Small intestine (tissue), 7 donors: ENCODE data around the gene GNB1. TPM values are rescaled to one million over a fixed set of nuclear protein-coding genes. Genes with fewer than 3 reads are reported as not detected.
"Not testable (repeated sequence)": the region's sequence is repeated elsewhere in the genome, so short reads cannot be mapped to it uniquely, and the experiment has no call there.

Source experiments
- DNase-seq, 2 donors: peaks; one replicate each; pipeline versions ENCODE4 v3.0.0 to v3.0.0-alpha.2; 2013
- FAIRE-seq: peaks from 2 replicates; lab custom pipeline; 2012; peaks lifted over from hg19 to GRCh38; lab: Jason Lieb, UNC
- H3K27ac ChIP-seq, 3 donors: one replicate each; pipeline ENCODE4 v1.5.1; 2013; ENCODE audit warnings: low read length in 2 of 3, mild to moderate bottlenecking in 2 of 3, control low read depth in 1 of 3, inconsistent platforms in 1 of 3, low read depth in 1 of 3, moderate library complexity in 1 of 3
- H3K27me3 ChIP-seq, 3 donors: one replicate each; pipeline ENCODE4 v1.6.1; 2013; ENCODE audit warnings: low read length in 3 of 3, inconsistent platforms in 1 of 3; ENCODE audit not compliant: control insufficient read depth in 3 of 3, insufficient read depth in 3 of 3
- H3K36me3 ChIP-seq, 3 donors: one replicate each; pipeline ENCODE4 v1.6.1; 2013; ENCODE audit warnings: low read length in 3 of 3, inconsistent platforms in 1 of 3, low read depth in 1 of 3, mild to moderate bottlenecking in 1 of 3, moderate library complexity in 1 of 3; ENCODE audit not compliant: control insufficient read depth in 3 of 3, insufficient read depth in 2 of 3
- H3K4me1 ChIP-seq, 3 donors: one replicate each; pipeline ENCODE4 v1.6.1; 2013; ENCODE audit warnings: low read length in 2 of 3, inconsistent platforms in 1 of 3, low read depth in 1 of 3, mild to moderate bottlenecking in 1 of 3, moderate library complexity in 1 of 3; ENCODE audit not compliant: control insufficient read depth in 3 of 3, insufficient read depth in 2 of 3
- H3K4me3 ChIP-seq, 3 donors: one replicate each; pipeline ENCODE4 v1.5.1; 2013; ENCODE audit warnings: low read length in 3 of 3, control low read depth in 1 of 3, inconsistent platforms in 1 of 3, low read depth in 1 of 3, mild to moderate bottlenecking in 1 of 3, moderate library complexity in 1 of 3
- H3K9me3 ChIP-seq, 2 donors: one replicate each; pipeline ENCODE4 v1.6.1; 2013; ENCODE audit warnings: low read depth in 1 of 2, low read length in 1 of 2; ENCODE audit not compliant: control insufficient read depth in 2 of 2, insufficient read depth in 1 of 2
- WGBS, 3 donors: extraction: QIAGEN DNeasy Blood & Tissue Kit; methylation state at CpG; one replicate each; pipeline ENCODE4 v1.1.7; 2013; 5-methylcytosine and 5-hydroxymethylcytosine counted together
- polyA plus RNA-seq, 4 donors: library from polyadenylated mRNA; stranded (reverse) in 3 of 4; unstranded in 1 of 4; fragments of 200-250 nt in 3 of 4; fragments of 120-200 nt in 1 of 4; gene quantifications; one replicate each; pipeline versions ENCODE4 v1.2.1 to v1.2.3, GENCODE V29; 2013
- donor health status: healthy with polysubstance abuse.
- donor health status: control.
- donor health status: control.
- donor health status: Bipolar disorder and iron deficiency.
- donor health status: healthy.

GNB1 gene
- polyA plus RNA-seq, 4 donors = 169 to 214 (median 192) TPM

DNA sequence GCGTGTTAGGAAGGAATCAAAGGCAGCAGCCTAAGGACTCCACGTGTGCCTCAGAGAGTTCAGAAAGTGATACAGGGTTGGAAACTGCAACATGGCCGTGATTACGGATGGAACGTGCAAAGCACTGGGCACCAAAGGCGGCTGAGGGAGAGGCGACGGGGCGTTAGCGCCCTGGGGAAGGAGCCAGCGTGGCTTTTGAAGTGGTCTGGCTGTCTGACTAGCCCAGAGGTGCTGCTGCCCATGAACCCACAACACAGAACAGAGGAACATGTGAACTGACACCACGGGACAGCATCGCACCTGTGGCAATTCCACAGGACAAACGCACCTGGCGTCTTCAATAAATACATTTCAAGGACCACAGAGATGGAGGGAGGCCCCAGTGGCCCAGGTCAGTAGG, 46.2 kb upstream of the GNB1 start:
- WGBS, 3 donors = 59 to 74% (median 63%) methylated on average over 15 of the region's 15 CpGs
- Histone ChIP-seq H3K27ac (no peak overlapping the region), H3K27me3 (peaks cover 0 to 2% (median 0%) of the 10 kb centered on the region in 3 donors), H3K4me1 (peaks cover 0 to 3% (median 0%) of the 10 kb centered on the region in 3 donors), H3K36me3 (no peaks in the 10 kb centered on the region), H3K4me3 (no peak overlapping the region), H3K9me3 (peaks cover 0 to 8% of the 10 kb centered on the region in 2 donors)
- FAIRE-seq = no peak
- DNase-seq = no peak

DNA sequence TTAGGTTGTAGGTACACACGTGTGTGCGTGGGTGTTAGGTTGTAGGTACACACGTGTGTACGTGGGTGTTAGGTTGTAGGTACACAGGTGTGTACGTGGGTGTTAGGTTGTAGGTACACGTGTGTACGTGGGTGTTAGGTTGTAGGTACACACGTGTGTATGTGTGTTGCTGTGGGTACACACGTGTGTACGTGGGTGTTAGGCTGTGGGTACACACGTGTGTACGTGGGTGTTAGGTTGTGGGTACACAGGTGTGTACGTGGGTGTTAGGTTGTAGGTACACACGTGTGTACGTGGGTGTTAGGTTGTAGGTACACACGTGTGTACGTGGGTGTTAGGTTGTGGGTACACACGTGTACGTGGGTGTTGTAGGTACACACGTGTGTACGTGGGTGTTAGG, 44.0 kb upstream of the GNB1 start:
- H3K27me3 ChIP-seq, FAIRE-seq, H3K27ac ChIP-seq, DNase-seq, H3K36me3 ChIP-seq, H3K4me3 ChIP-seq, H3K4me1 ChIP-seq, H3K9me3 ChIP-seq: not testable (repeated sequence)
- WGBS, 3 donors = 80 to 93% (median 81%) methylated on average over 4 to 19 of the region's 21 CpGs

DNA sequence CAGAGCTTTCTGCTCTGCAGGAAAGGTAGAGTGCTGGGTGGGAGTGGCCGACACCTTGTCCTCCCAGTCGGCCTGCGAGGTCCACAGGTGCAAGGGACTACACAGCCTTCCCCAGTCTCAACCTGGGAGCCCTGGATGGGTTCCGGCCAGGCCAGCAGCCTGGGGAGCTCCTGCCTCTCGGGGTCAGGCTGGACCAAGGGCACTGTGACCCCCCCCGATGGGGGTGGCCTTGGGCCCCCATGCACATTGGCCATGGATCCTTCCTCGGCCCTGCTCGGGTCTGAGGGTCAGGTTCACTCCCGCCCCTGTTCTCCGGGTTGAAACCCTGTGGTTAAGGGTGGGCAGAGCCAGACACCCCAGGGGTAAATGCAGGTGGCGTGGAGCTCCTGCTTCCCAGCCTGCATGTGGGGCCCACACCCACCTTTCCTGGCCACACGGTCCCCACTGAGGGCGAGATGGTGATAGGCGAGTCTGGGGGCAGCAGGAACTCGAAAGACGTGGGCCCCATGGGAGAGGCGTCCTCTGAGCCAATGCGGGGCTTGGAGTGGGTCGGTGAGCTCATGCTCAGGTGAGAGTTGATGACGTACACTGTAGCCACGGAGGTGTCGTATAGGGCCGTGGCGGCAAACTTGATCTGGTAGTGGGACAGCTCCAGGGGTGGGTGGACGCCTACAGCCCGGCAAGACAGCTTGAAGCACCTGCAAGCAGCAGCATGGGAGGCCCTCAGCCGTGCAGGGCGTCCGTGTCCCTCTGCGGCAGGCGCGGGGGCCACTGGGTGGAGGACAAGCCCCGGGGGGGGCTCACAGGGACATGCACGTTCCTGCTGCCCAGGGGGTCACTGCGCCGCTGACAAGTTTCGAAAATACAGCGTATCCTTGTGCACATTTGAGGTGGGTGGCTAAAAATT, 39.0 kb upstream of the GNB1 start:
- 83 to 86% (median 85%) methylated on average over 37 to 38 of the region's 38 CpGs for WGBS, 3 donors
- Histone ChIP-seq H3K4me3 (no peak overlapping the region), H3K36me3 (no peaks in the 10 kb centered on the region), H3K27ac (no peak overlapping the region), H3K27me3 (no peaks in the 10 kb centered on the region), H3K9me3 (peaks cover 0 to 11% of the 10 kb centered on the region in 2 donors), H3K4me1 (no peaks in the 10 kb centered on the region)
- FAIRE-seq (no peak), DNase-seq (no peak)

DNA sequence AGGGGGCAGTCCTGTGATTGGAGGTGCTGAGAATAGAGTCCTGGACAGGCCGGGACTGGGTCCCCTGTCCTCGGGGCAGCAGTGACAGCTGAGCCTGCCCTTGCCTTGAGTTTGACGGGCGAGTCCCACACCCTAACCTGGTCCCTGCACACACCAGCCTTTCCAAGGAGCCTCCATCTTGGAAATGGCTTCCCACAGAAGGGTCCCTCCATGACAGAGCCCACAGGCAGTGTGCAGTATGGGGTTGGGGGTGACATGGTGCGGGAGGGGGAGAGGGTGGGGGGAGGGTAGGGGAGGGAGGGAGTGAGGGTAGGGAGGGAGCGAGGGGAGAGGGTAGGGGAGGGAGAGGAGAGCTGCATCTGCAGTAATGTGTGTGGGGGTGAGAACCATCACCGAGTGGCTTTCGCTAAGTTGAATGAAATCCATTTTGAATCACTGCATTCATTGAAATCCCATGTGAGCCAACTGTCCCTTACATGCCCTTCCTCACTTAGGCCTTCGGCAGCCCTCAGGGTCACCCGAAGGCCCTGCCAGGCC, 38.3 kb upstream of the GNB1 start:
- FAIRE-seq (no peak), DNase-seq (no peak)
- Histone ChIP-seq H3K36me3 (no peaks in the 10 kb centered on the region), H3K9me3 (peaks cover 0 to 7% of the 10 kb centered on the region in 2 donors), H3K4me3 (no peak overlapping the region), H3K27me3 (no peaks in the 10 kb centered on the region), H3K27ac (no peak overlapping the region), H3K4me1 (no peaks in the 10 kb centered on the region)
- 48 to 79% (median 73%) methylated on average over 9 to 10 of the region's 10 CpGs for WGBS, 3 donors

DNA sequence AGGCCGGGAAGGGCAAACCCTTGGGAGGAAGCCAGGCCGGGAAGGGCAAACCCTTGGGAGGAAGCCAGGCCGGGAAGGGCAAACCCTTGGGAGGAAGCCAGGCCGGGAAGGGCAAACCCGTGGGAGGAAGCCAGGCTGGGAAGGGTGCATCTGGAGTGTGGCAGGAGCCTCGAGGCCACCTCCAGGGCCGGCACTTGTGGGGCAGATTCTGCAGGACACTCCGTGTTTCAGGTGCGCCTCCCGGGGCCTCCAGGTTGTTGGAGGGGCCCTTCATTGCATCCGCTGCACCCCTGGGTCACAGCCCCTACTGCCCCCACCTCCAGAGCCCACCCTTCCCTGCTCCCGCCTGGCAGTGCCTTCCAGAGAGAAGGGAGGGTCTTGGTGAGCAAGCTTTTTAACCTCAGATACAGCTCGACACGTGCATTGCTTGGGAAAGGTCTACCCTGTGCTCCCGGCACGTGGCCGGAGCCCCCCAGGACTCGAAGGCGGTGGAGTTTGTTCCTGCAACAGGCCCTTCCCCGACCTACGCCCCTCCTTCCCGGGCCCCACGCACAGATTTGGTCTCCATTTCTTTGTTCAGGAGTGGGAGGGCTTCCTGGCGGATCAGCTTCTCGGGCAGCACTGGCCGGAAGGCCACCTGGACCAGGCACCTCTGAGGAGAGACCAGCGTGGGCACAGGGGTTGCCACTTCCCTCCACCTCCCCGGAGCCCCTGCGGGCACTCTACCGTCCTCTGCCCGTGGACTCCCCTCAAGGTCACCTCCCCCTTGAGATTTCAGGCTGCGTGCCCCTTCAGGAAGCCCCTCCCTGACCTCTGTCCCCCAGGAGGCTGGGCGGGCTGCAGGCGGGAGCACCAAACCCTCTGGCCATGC, 37.6 kb upstream of the GNB1 start:
- 67 to 76% (median 70%) methylated on average over 29 to 33 of the region's 34 CpGs for WGBS, 3 donors
- DNase-seq (no peak), FAIRE-seq (no peak)
- H3K27me3 ChIP-seq = no peaks in the 10 kb centered on the region
- H3K4me3 ChIP-seq = no peak overlapping the region
- H3K4me1 ChIP-seq = peaks cover 0 to 3% (median 0%) of the 10 kb centered on the region in 3 donors
- H3K27ac ChIP-seq = no peak overlapping the region
- no peaks in the 10 kb centered on the region for H3K36me3 ChIP-seq
- peaks cover 0 to 4% of the 10 kb centered on the region in 2 donors for H3K9me3 ChIP-seq

DNA sequence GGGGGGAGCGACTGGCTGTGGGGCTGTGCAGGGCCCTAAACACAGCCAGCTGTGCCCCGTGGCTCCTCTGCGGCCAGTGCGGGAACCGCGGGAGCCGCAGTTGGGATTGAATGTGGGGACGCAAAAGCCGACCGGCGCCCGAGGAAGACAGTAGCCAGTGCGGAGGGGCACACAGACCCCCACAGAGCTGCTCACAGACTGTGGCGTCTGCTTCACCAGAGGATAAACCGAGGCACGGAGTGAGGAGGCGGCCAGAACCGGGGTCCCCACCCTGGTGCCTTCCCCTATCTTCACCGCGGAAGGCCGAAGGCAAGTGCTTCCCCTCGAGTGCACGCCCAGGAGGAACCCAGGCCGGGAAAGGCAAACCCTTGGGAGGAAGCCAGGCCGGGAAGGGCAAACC, 36.9 kb upstream of the GNB1 start:
- DNase-seq (no peak), FAIRE-seq (no peak)
- peaks cover 0 to 11% (median under 1%) of the 10 kb centered on the region in 3 donors for H3K4me1 ChIP-seq
- peaks cover 0 to 4% of the 10 kb centered on the region in 2 donors for H3K9me3 ChIP-seq
- H3K4me3 ChIP-seq = no peak overlapping the region
- H3K27me3 ChIP-seq = no peaks in the 10 kb centered on the region
- no peak overlapping the region for H3K27ac ChIP-seq
- H3K36me3 ChIP-seq = no peaks in the 10 kb centered on the region
- WGBS, 3 donors = 81 to 82% (median 82%) methylated on average over 25 of the region's 25 CpGs

DNA sequence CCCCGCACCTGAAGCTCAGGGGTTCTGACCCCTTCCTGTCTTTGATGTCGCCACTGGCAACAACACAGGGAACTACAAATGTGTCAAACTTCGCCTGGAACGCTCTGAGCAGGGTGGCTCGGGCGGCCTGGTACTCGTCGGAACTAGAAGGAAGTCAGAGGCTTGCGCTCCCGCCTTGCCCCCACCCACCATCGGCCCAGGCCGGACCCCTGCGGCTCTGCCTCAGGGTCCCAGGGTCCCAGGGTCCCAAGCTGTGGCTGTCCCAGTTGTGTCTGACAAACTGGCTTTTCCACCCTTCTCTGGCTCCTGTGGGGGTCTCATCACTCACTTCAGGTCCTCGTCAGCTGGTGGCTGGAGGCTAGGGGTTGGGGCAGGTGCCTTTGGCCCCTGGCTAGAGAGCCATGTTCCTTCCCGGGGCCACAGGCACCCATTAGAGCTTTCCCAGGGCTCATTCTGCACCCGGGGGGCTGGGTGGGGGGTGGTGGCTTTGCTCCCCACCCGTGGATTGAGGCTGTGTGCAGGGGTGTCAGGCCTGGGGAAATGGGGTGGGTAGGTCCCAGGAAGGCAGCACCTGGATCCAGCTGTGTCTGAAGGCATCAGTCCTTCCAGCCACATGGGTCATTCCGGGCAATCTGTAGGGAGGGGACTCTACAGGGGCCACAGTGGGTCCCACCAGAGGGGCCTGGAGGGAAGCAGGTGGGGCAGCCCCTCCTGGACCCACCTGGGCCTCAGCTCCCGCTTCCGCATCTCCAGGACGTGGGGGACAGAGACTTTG, 36.2 kb upstream of the GNB1 start:
- peaks cover 0 to 17% (median 3%) of the 10 kb centered on the region in 3 donors for H3K4me1 ChIP-seq
- FAIRE-seq (no peak), DNase-seq (no peak)
- no peak overlapping the region for H3K27ac ChIP-seq
- 77 to 81% (median 79%) methylated on average over 20 to 21 of the region's 21 CpGs for whole genome bisulfite sequencing, 3 donors
- peaks cover 0 to 4% of the 10 kb centered on the region in 2 donors for H3K9me3 ChIP-seq
- H3K36me3 ChIP-seq = no peaks in the 10 kb centered on the region
- no peak overlapping the region for H3K4me3 ChIP-seq
- no peaks in the 10 kb centered on the region for H3K27me3 ChIP-seq
